Brain microvascular endothelial cell (primary cell): Measurements from ENCODE around the gene CA6.
A peak's percentile ranks its signal among the peaks of the same experiment; 100 is the strongest.

Experiments
- DNase-seq: peaks from one replicate; pipeline ENCODE4 v3.0.0-alpha.2; 2020
- H3K27ac ChIP-seq: fragments of 250-450 bp; sonication (Bioruptor Pico); 2 replicates; pipeline ENCODE4 v1.5.1; 2020; ENCODE audit warnings: mild to moderate bottlenecking, moderate library complexity
- H3K27me3 ChIP-seq: fragments of 250-450 bp; sonication (Bioruptor Pico); replicated peaks from 2 replicates; pipeline ENCODE4 v1.5.1; 2020; ENCODE audit warnings: mild to moderate bottlenecking
- H3K36me3 ChIP-seq: fragments of 250-450 bp; sonication (Bioruptor Pico); replicated peaks from 2 replicates; pipeline ENCODE4 v1.5.1; 2020; ENCODE audit warnings: mild to moderate bottlenecking
- H3K4me3 ChIP-seq: 2 replicates; pipeline ENCODE4 v1.5.1; 2011; ENCODE audit warnings: low read depth, mild to moderate bottlenecking, control low read depth, low read length, moderate library complexity
- CTCF ChIP-seq: IDR thresholded peaks from 2 replicates; pipeline ENCODE4 v1.5.1; 2011; ENCODE audit warnings: low read depth, mild to moderate bottlenecking, moderate library complexity, low read length, control low read depth, inconsistent platforms; ENCODE audit errors: missing control alignments
- in situ Hi-C: cut with HindIII; loops from 2 replicates; pipeline ENCODE4 v1.10.0; 2017; ENCODE audit warnings: low sequenced_read_pairs, low pct_ligation_motif_present

Gene CA6

GRCh38 chr1:9004031-9004699 is 58.5 kb downstream of the CA6 start:
- no peak overlapping the region for H3K27ac ChIP-seq
- TF ChIP-seq CTCF: no peak
- H3K36me3 ChIP-seq: no peaks in the 10 kb centered on the region
- no peaks in the 10 kb centered on the region for H3K27me3 ChIP-seq
- in situ Hi-C loops: no loop called here
- no peak for DNase-seq
- no peak overlapping the region for H3K4me3 ChIP-seq

- peak; percentile 99 for TF ChIP-seq CTCF
- Histone ChIP-seq H3K27ac (no peak overlapping the region), H3K36me3 (no peaks in the 10 kb centered on the region), H3K4me3 (no peak overlapping the region), H3K27me3 (no peaks in the 10 kb centered on the region)
- in situ Hi-C loops: no loop called here
- peak; percentile 82 for DNase-seq
These were observed 59.2 kb downstream of the CA6 start for GRCh38 chr1:9004700-9005394.

GRCh38 chr1:9005395-9005708 is 59.7 kb downstream of the CA6 start:
- TF ChIP-seq CTCF: no peak
- in situ Hi-C loops: no loop called here

GRCh38 chr1:9006956-9007615 is 61.4 kb downstream of the CA6 start:
- DNase-seq: no peak
- Histone ChIP-seq H3K36me3 (no peaks in the 10 kb centered on the region), H3K27me3 (no peaks in the 10 kb centered on the region), H3K27ac (no peak overlapping the region), H3K4me3 (no peak overlapping the region)
- in situ Hi-C loops: no loop called here
- TF ChIP-seq CTCF: no peak

More at GRCh38 chr1:9005395-9005708, 59.7 kb downstream of the CA6 start:
- Histone ChIP-seq H3K27ac (no peak overlapping the region), H3K4me3 (no peak overlapping the region), H3K36me3 (no peaks in the 10 kb centered on the region), H3K27me3 (no peaks in the 10 kb centered on the region)
- no peak for DNase-seq

DNA sequence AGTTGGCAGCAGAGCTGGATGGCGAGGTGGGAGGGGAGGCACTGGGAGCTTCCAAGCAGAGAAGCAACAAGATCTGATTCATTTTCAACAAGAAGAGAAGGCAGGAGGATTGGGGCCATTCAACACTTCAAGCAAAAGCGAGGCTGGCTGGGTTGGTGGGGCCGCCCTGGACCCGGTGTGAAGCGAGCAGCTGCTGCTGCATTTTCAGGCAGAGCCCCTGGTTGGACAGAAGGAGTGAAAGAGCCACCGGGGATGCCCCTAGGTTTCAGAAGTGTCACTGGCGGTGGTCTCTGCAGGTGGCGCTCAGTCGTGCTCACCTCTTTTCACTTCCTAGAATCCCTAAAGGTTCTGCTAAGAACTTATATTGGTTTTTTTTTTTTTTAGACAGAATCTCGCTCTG is 62.6 kb downstream of the CA6 start:
- H3K27ac ChIP-seq: no peak overlapping the region
- H3K36me3 ChIP-seq: no peaks in the 10 kb centered on the region
- no peak for DNase-seq
- in situ Hi-C loops: no loop called here
- H3K4me3 ChIP-seq: no peak overlapping the region
- no peak for TF ChIP-seq CTCF
- H3K27me3 ChIP-seq: no peaks in the 10 kb centered on the region
